ENCODE measurements around the gene RBM14.
A peak's percentile ranks its signal among the peaks of the same experiment; 100 is the strongest.

The RBM14 gene

GRCh38 chr11:66628061-66628603, 11.7 kb downstream of the RBM14 start:
- no peak for DNase-seq (ENCODE audit: low spot score)
- TF ChIP-seq CTCF (IDR thresholded peaks at IDR 0.05; ENCODE audit: extremely low read depth, missing control alignments): no peak

- no peak for TF ChIP-seq CTCF (IDR thresholded peaks at IDR 0.05; ENCODE audit: extremely low read depth, missing control alignments)
- DNase-seq (ENCODE audit: low spot score): no peak
Observed at GRCh38 chr11:66629356-66629755, 12.9 kb downstream of the RBM14 start.

GRCh38 chr11:66631883-66632282, 15.5 kb downstream of the RBM14 start:
- no peak for TF ChIP-seq CTCF (IDR thresholded peaks at IDR 0.05; ENCODE audit: extremely low read depth, missing control alignments)
- no peak for DNase-seq (ENCODE audit: low spot score)

- DNase-seq (ENCODE audit: low spot score): no peak
- TF ChIP-seq CTCF (IDR thresholded peaks at IDR 0.05; ENCODE audit: extremely low read depth, missing control alignments): no peak
Observed at GRCh38 chr11:66632952-66633351, 16.5 kb downstream of the RBM14 start.

GRCh38 chr11:66636411-66636810, 20.0 kb downstream of the RBM14 start:
- no peak for DNase-seq (ENCODE audit: low spot score)

GRCh38 chr11:66637557-66638176, 21.2 kb downstream of the RBM14 start:
- no peak for TF ChIP-seq CTCF (IDR thresholded peaks at IDR 0.05; ENCODE audit: extremely low read depth, missing control alignments)
- no peak for DNase-seq (ENCODE audit: low spot score)

More at GRCh38 chr11:66636411-66636810, 20.0 kb downstream of the RBM14 start:
- TF ChIP-seq CTCF (IDR thresholded peaks at IDR 0.05; ENCODE audit: extremely low read depth, missing control alignments): no peak

- TF ChIP-seq CTCF (IDR thresholded peaks at IDR 0.05; ENCODE audit: extremely low read depth, missing control alignments): no peak
- peak; percentile 95 for DNase-seq (ENCODE audit: low spot score)
Observed at GRCh38 chr11:66638177-66639065, 22.0 kb downstream of the RBM14 start, which contains the start of gene RBM4. Gene RBM4, plus strand, starts transcription at chr11:66638703. Its CDS starts 1,009 bp downstream, at chr11:66639712.
